Measurements from ENCODE around the gene TRAPPC12.

GRCh38 chr2:3458396-3459184 lies 79.1 kb downstream of the TRAPPC12 start:
- TF ChIP-seq CTCF (conservative IDR thresholded peaks at IDR 0.05; ENCODE audit: low read depth, low read length) (no peak), EZH2 (IDR thresholded peaks at IDR 0.05; ENCODE audit: low read length, unreplicated experiment) (no peak)

All from PC-3 (cell line).